Gastroesophageal sphincter (tissue), 3 donors: ENCODE data around the gene SH2B2.

Experiments used
- EP300 ChIP-seq: sonication (generic); formaldehyde crosslinking; IDR thresholded peaks from one replicate; pipeline ENCODE4 v1.6.1; 2017; ENCODE audit warnings: antibody characterized with exemption, mild to moderate bottlenecking
- POLR2A ChIP-seq, 2 donors: fragments of 450-650 bp; IDR thresholded peaks; one replicate each; pipeline ENCODE4 v1.6.1; 2017; ENCODE audit warnings: antibody characterized with exemption in 2 of 2, mild to moderate bottlenecking in 2 of 2, moderate library complexity in 1 of 2
- POLR2AphosphoS5 ChIP-seq: sonication (generic); formaldehyde crosslinking; IDR thresholded peaks from one replicate; pipeline ENCODE4 v1.6.1; 2017; ENCODE audit warnings: antibody characterized with exemption
- TF ChIP-seq, protein P1 (sequence below), 4 experiments: fragments of 200-600 bp in 2 of 4; fragments of 450-650 bp in 2 of 4; sonication (generic) in 1 of 4; IDR thresholded peaks; one replicate each; pipeline ENCODE4 v1.5.1; 2017 to 2019; ENCODE audit warnings: antibody characterized with exemption in 4 of 4, mild to moderate bottlenecking in 2 of 4, moderate library complexity in 2 of 4

DNA sequence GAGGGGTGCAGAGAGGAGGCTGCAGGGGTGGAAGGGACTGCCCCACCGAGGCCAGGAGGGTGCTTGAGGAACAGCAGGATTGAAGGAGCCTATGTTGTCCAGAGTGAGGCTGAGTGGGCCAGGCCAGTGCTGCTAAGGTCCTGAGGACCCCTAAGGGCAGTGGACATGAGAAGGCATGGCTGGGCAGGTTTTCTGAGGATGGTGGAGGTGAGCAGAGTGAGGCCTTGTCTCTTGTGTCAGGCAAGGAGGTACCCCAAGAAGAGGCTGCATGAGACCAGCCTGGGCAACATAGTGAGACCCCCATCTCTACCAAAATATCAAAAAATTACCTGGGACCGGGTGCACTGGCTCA is 5.2 kb downstream of the SH2B2 start:
- TF ChIP-seq POLR2A (IDR thresholded peaks at IDR 0.05) (no peak), EP300 (no peak), POLR2AphosphoS5 (no peak)
- TF ChIP-seq, protein P1, sequence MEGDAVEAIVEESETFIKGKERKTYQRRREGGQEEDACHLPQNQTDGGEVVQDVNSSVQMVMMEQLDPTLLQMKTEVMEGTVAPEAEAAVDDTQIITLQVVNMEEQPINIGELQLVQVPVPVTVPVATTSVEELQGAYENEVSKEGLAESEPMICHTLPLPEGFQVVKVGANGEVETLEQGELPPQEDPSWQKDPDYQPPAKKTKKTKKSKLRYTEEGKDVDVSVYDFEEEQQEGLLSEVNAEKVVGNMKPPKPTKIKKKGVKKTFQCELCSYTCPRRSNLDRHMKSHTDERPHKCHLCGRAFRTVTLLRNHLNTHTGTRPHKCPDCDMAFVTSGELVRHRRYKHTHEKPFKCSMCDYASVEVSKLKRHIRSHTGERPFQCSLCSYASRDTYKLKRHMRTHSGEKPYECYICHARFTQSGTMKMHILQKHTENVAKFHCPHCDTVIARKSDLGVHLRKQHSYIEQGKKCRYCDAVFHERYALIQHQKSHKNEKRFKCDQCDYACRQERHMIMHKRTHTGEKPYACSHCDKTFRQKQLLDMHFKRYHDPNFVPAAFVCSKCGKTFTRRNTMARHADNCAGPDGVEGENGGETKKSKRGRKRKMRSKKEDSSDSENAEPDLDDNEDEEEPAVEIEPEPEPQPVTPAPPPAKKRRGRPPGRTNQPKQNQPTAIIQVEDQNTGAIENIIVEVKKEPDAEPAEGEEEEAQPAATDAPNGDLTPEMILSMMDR (IDR thresholded peaks at IDR 0.05) = no peak
